ENCODE measurements around the gene MON1A. TPM values are rescaled to one million over a fixed set of nuclear protein-coding genes. Genes with fewer than 3 reads are reported as not detected.

MON1A gene
- total RNA-seq, 2 experiments from 2014 or later, result 13.4 to 15.0 TPM

- DNase-seq, result no peak
- Mint-ChIP-seq H3K27ac (no peak overlapping the region), H3K4me3 (no peak overlapping the region), H3K9me3 (ENCODE audit: insufficient read depth) (no peaks in the 10 kb centered on the region), H3K4me1 (ENCODE audit: low read depth) (no peaks in the 10 kb centered on the region), H3K36me3 (ENCODE audit: low read depth) (no peaks in the 10 kb centered on the region), H3K27me3 (ENCODE audit: low read depth) (peaks cover 5% of the 10 kb centered on the region)
- POLR2A ChIA-PET, result no interaction called here
- CTCF ChIA-PET, result interaction anchor here (0.8 kb wide), 1 partner anchor 81 kb away, joined by 3 read pairs; the partner anchor contains the start of gene INKA1
- ATAC-seq, result no peak
These were observed 45.6 kb downstream of the MON1A start for GRCh38 chr3:49883998-49884397.

GRCh38 chr3:49882166-49882565 is 47.4 kb downstream of the MON1A start:
- ChIA-PET POLR2A (no interaction called here), CTCF (interaction anchor here (1.4 to 1.6 kb wide), 2 partner anchors 25 to 55 kb away, joined by 4 read pairs; no protein-coding TSS in a partner anchor)
- ATAC-seq, result no peak
- no peaks in the 10 kb centered on the region for H3K9me3 Mint-ChIP-seq (ENCODE audit: insufficient read depth)
- peaks cover 5% of the 10 kb centered on the region for H3K27me3 Mint-ChIP-seq (ENCODE audit: low read depth)
- H3K4me3 Mint-ChIP-seq, result no peak overlapping the region
- no peak overlapping the region for H3K27ac Mint-ChIP-seq
- no peaks in the 10 kb centered on the region for H3K4me1 Mint-ChIP-seq (ENCODE audit: low read depth)
- H3K36me3 Mint-ChIP-seq (ENCODE audit: low read depth), result no peaks in the 10 kb centered on the region
- DNase-seq, result no peak

DNA sequence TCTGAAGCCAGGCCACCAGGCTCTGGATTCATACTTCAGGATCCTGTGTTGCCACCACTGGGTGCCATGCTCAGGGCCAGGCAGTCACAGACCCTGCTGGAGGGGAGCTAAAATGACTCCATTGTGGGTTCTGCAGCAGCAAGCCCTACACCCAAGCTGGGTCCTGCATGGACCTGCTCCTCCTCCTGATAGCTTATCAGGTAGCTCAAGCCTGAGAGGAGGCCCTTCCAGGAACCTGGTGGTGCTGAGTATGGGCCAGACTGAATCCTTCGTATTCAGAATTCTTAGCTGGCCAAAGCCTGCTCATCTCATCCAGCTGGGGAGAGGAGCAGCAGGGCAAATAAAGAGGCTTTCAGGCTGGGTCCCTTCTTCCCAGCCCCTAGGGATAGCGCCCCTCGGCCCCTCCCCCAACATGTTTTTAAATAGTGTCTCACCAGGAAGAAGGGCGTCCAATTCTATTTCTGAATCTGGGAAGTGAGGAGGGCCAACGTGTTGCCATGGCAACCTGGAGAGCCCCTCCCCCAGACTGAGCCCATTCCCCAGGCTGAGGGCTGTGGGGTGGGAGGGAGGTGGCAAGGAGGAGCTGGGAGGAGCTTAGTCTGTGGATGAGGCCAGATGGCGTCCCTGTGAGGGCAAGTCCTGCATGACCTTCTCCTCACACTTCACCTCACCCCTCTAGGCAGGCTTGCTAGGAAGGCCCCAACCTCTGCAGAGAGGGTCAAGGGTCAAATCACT is 48.9 kb downstream of the MON1A start:
- CTCF ChIA-PET, result interaction anchor here (0.9 to 1.4 kb wide), 2 partner anchors 9 to 18 kb away, joined by 3 read pairs; no protein-coding TSS in a partner anchor
- Mint-ChIP-seq H3K4me1 (ENCODE audit: low read depth) (no peaks in the 10 kb centered on the region), H3K27me3 (ENCODE audit: low read depth) (peaks cover 5% of the 10 kb centered on the region), H3K36me3 (ENCODE audit: low read depth) (no peaks in the 10 kb centered on the region), H3K27ac (no peak overlapping the region), H3K9me3 (ENCODE audit: insufficient read depth) (no peaks in the 10 kb centered on the region), H3K4me3 (no peak overlapping the region)
- POLR2A ChIA-PET, result no interaction called here
- no peak for ATAC-seq
- no peak for DNase-seq

DNA sequence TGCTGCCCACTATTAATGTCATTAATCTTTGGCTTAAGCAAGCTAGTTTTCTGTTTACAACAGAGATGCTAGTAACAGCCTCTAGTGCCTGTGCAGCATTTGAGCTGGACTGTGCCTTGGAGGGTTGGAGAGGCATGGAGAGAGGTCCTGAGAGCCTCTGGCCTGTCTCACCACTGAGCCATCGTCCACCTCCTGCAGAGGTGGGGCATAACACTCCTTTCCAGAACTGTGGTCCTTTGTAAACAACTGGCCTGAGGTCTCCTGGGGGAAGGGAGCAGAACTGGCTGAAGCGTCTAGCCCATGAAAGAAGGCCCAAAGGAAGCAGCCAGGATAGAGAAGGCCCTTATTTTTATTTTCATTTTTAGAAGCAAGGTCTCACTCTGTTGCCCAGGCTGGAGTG is 49.9 kb downstream of the MON1A start:
- no peaks in the 10 kb centered on the region for H3K4me1 Mint-ChIP-seq (ENCODE audit: low read depth)
- POLR2A ChIA-PET, result interaction anchor here (1.2 kb wide), 1 partner anchor 34 kb away, joined by 3 read pairs; no protein-coding TSS in a partner anchor

DNA sequence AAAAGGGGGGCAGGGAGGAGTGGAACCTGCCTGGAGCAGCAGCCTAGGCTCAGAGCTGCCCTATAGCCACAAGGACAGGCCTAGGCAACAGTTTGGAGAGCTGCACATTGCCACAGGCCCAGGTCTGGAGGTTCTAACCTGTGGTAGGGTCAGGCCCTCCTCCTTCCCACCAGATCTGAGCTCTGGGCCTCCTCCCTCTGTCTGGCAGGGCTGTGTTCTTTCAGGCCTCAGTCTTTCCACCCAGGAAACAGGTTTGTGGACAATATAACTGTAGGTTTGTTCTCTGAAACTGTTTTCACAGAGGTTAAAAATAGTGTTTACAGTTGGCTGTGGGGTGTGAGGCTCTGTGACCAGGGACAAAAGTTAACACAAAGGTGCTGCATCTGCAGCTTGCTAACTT is 50.9 kb downstream of the MON1A start:
- no peaks in the 10 kb centered on the region for H3K36me3 Mint-ChIP-seq (ENCODE audit: low read depth)
- DNase-seq (no peak), ATAC-seq (no peak)
- H3K4me1 Mint-ChIP-seq (ENCODE audit: low read depth), result no peaks in the 10 kb centered on the region
- H3K27ac Mint-ChIP-seq, result no peak overlapping the region
- no peak overlapping the region for H3K4me3 Mint-ChIP-seq
- CTCF ChIA-PET, result interaction anchor here (1.4 kb wide), 1 partner anchor 21 kb away, joined by 4 read pairs; no protein-coding TSS in a partner anchor
- POLR2A ChIA-PET, result interaction anchor here (1.2 kb wide), 1 partner anchor 33 kb away, joined by 3 read pairs; no protein-coding TSS in a partner anchor
- H3K9me3 Mint-ChIP-seq (ENCODE audit: insufficient read depth), result no peaks in the 10 kb centered on the region
- peaks cover 5% of the 10 kb centered on the region for H3K27me3 Mint-ChIP-seq (ENCODE audit: low read depth)

More for the DNA sequence above, 49.9 kb downstream of the MON1A start:
- no peak overlapping the region for H3K4me3 Mint-ChIP-seq
- DNase-seq (no peak), ATAC-seq (no peak)
- H3K27me3 Mint-ChIP-seq (ENCODE audit: low read depth), result peaks cover 5% of the 10 kb centered on the region
- no peaks in the 10 kb centered on the region for H3K9me3 Mint-ChIP-seq (ENCODE audit: insufficient read depth)
- H3K27ac Mint-ChIP-seq, result no peak overlapping the region
- no peaks in the 10 kb centered on the region for H3K36me3 Mint-ChIP-seq (ENCODE audit: low read depth)
- CTCF ChIA-PET, result interaction anchor here (1.4 kb wide), 1 partner anchor 10 kb away, joined by 3 read pairs; no protein-coding TSS in a partner anchor

DNA sequence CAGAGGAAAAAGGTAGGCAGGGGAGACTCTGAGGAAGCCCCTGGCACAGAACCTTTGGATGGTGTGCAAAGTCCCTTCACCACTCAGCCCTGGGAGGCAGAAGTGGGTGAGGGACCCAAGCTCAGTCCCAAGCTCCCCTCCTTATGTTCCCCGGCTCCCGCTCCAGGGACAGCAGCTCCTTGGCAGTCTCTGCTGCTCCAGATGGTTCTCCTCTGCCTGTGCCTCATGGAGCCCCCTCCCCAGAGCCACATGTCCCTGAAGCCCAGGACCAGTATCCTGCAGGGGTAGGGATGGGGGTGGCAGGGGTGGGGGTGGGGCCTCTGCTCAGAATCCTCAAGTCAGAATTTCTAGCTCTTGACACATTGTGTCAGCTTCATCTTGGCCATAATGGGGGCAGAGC is 51.9 kb downstream of the MON1A start:
- Mint-ChIP-seq H3K27ac (no peak overlapping the region), H3K4me3 (no peak overlapping the region), H3K9me3 (ENCODE audit: insufficient read depth) (no peaks in the 10 kb centered on the region), H3K27me3 (ENCODE audit: low read depth) (peaks cover 5% of the 10 kb centered on the region), H3K4me1 (ENCODE audit: low read depth) (no peaks in the 10 kb centered on the region), H3K36me3 (ENCODE audit: low read depth) (no peaks in the 10 kb centered on the region)
- ATAC-seq (no peak), DNase-seq (no peak)
- POLR2A ChIA-PET, result interaction anchor here (1.0 kb wide), 1 partner anchor 15 kb away, joined by 3 read pairs; no protein-coding TSS in a partner anchor
- CTCF ChIA-PET, result interaction anchor here (1.2 kb wide), 1 partner anchor 24 kb away, joined by 3 read pairs; no protein-coding TSS in a partner anchor

DNA sequence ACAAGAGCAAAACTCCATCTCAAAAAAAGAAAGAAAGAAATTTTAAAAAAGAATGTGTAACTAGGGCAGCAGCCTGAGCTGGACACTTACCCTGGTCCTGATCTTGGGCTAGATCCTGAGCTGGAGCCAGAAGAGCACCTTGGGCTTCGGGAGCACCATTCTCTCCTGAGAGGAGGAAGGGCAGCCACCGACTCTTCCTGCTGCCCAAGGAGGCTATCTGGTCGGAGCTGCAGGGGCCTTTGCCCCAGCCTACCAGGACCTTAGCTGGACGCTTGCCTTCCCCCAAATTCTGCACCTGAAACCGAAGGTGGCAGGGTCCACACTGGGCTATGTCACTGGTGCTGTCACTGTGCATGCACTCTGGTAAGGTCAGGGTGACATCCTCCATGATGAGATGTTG is 53.0 kb downstream of the MON1A start:
- Mint-ChIP-seq H3K9me3 (ENCODE audit: insufficient read depth) (no peaks in the 10 kb centered on the region), H3K4me1 (ENCODE audit: low read depth) (no peaks in the 10 kb centered on the region), H3K4me3 (no peak overlapping the region), H3K36me3 (ENCODE audit: low read depth) (no peaks in the 10 kb centered on the region), H3K27ac (no peak overlapping the region), H3K27me3 (ENCODE audit: low read depth) (peaks cover 1% of the 10 kb centered on the region)
- CTCF ChIA-PET, result interaction anchor here (1.1 to 1.3 kb wide), 2 partner anchors 23 to 29 kb away, joined by 3 read pairs; no protein-coding TSS in a partner anchor
- DNase-seq, result no peak
- ATAC-seq, result no peak
- POLR2A ChIA-PET, result interaction anchor here (0.7 kb wide), 1 partner anchor 26 kb away, joined by 3 read pairs; no protein-coding TSS in a partner anchor

- no peaks in the 10 kb centered on the region for H3K36me3 Mint-ChIP-seq (ENCODE audit: low read depth)
- peaks cover 14% of the 10 kb centered on the region for H3K27me3 Mint-ChIP-seq (ENCODE audit: low read depth)
- DNase-seq (no peak), ATAC-seq (no peak)
- H3K9me3 Mint-ChIP-seq (ENCODE audit: insufficient read depth), result no peaks in the 10 kb centered on the region
- ChIA-PET POLR2A (interaction anchor here (1.1 kb wide), 1 partner anchor 16 kb away, joined by 4 read pairs; no protein-coding TSS in a partner anchor), CTCF (no interaction called here)
- no peak overlapping the region for H3K4me3 Mint-ChIP-seq
- H3K4me1 Mint-ChIP-seq (ENCODE audit: low read depth), result no peaks in the 10 kb centered on the region
- no peak overlapping the region for H3K27ac Mint-ChIP-seq
These were observed 56.0 kb downstream of the MON1A start for GRCh38 chr3:49873623-49874022.

DNA sequence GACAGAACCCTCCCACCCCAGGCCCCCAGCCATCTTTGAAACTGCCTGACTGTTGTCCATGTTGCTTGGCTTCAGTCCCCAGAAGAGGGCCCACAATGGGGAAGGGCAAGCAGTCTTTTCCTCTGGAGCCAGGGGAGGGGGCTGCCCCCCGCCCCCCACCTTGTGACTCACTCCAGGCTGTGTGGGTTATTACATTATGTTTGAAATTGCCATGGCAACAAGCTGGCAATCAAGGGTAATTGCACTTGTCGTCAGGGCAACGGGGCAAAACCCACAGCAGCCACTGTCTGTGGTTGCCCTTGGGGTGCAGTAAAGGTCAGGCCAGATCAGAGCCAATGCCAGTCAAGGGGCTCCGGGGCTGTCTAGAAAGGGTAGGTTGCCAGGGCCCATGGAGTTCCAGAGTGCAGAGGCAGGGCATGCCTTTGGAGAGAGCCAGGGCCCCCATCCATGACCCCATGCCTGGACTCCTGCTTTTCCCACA is 56.8 kb downstream of the MON1A start:
- H3K27me3 Mint-ChIP-seq (ENCODE audit: low read depth), result peaks cover 22% of the 10 kb centered on the region
- ChIA-PET POLR2A (interaction anchor here (1.1 kb wide), 1 partner anchor 17 kb away, joined by 4 read pairs; no protein-coding TSS in a partner anchor), CTCF (no interaction called here)
- peak; percentile 29 for DNase-seq
- ATAC-seq, result peak; percentile 64
- H3K4me3 Mint-ChIP-seq, result no peak overlapping the region
- H3K9me3 Mint-ChIP-seq (ENCODE audit: insufficient read depth), result no peaks in the 10 kb centered on the region
- H3K27ac Mint-ChIP-seq, result no peak overlapping the region
- H3K4me1 Mint-ChIP-seq (ENCODE audit: low read depth), result no peaks in the 10 kb centered on the region
- no peaks in the 10 kb centered on the region for H3K36me3 Mint-ChIP-seq (ENCODE audit: low read depth)

GRCh38 chr3:49871531-49872153 is 58.0 kb downstream of the MON1A start:
- Mint-ChIP-seq H3K4me3 (no peak overlapping the region), H3K36me3 (ENCODE audit: low read depth) (no peaks in the 10 kb centered on the region), H3K27ac (no peak overlapping the region), H3K9me3 (ENCODE audit: insufficient read depth) (no peaks in the 10 kb centered on the region), H3K27me3 (ENCODE audit: low read depth) (peaks cover 31% of the 10 kb centered on the region), H3K4me1 (ENCODE audit: low read depth) (no peaks in the 10 kb centered on the region)
- ATAC-seq (no peak), DNase-seq (no peak)
- CTCF ChIA-PET, result interaction anchor here (1.2 kb wide), 1 partner anchor 33 kb away, joined by 4 read pairs; no protein-coding TSS in a partner anchor
- POLR2A ChIA-PET, result interaction anchor here (1.0 to 1.2 kb wide), 2 partner anchors 8 to 16 kb away, joined by 4 to 5 read pairs; no protein-coding TSS in a partner anchor

GRCh38 chr3:49869525-49870126 is 60.0 kb downstream of the MON1A start, which contains the start of gene CAMKV:
Gene CAMKV (minus strand): TSS chr3:49869906. CDS start chr3:49862388, 7,518 bp downstream.
- ChIA-PET POLR2A (no interaction called here), CTCF (no interaction called here)
- Mint-ChIP-seq H3K9me3 (ENCODE audit: insufficient read depth) (no peaks in the 10 kb centered on the region), H3K4me1 (ENCODE audit: low read depth) (no peaks in the 10 kb centered on the region), H3K36me3 (ENCODE audit: low read depth) (no peaks in the 10 kb centered on the region), H3K27ac (no peak within 1 kb of the TSS), H3K27me3 (ENCODE audit: low read depth) (peaks cover 34% of the 10 kb centered on the region), H3K4me3 (peak within 1 kb of the TSS; percentile 22)
- peak; percentile 69 for ATAC-seq
- peak; percentile 38 for DNase-seq
